ENCODE measurements around the gene SPRYD3.

DNA sequence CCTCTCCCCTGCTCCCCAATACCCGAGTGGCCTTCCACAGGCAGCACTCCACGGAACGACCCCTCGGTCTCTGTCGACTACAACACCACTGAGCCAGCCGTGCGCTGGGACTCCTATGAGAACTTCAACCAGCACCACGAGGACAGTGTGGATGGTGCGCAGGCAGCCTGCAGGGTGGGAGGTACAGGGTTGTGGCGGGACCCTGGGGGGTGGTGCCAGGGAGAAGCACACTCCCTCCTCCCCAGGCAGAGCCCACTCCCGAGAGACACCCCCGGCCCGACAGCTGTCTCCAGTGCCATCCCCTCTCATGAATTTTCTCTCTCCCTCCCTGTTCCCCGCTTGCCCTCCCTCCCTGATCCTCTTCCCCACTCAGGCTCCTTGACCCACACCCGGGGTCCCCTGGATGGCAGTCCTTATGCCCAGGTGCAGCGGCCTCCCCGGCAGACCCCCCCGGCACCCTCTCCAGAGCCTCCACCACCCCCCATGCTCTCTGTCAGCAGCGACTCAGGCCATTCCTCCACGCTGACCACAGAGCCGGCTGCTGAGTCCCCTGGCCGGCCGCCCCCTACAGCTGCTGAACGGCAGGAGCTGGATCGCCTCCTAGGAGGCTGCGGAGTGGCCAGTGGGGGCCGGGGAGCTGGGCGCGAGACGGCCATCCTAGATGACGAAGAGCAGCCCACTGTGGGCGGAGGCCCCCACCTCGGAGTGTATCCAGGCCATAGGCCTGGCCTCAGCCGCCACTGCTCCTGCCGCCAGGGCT lies 20.3 kb downstream of the SPRYD3 start:
- TF ChIP-seq, protein P1, sequence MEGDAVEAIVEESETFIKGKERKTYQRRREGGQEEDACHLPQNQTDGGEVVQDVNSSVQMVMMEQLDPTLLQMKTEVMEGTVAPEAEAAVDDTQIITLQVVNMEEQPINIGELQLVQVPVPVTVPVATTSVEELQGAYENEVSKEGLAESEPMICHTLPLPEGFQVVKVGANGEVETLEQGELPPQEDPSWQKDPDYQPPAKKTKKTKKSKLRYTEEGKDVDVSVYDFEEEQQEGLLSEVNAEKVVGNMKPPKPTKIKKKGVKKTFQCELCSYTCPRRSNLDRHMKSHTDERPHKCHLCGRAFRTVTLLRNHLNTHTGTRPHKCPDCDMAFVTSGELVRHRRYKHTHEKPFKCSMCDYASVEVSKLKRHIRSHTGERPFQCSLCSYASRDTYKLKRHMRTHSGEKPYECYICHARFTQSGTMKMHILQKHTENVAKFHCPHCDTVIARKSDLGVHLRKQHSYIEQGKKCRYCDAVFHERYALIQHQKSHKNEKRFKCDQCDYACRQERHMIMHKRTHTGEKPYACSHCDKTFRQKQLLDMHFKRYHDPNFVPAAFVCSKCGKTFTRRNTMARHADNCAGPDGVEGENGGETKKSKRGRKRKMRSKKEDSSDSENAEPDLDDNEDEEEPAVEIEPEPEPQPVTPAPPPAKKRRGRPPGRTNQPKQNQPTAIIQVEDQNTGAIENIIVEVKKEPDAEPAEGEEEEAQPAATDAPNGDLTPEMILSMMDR (IDR thresholded peaks at IDR 0.05) = no peak
- no peak for TF ChIP-seq POLR2A (IDR thresholded peaks at IDR 0.05)
